Measurements from ENCODE around the gene ARVCF.
"Not testable (repeated sequence)": the region's sequence is repeated elsewhere in the genome, so short reads cannot be mapped to it uniquely, and the experiment has no call there.

ARVCF gene

GRCh38 chr22:19931514-19931913, 85.1 kb downstream of the ARVCF start:
- DNase-seq: no peak

DNA sequence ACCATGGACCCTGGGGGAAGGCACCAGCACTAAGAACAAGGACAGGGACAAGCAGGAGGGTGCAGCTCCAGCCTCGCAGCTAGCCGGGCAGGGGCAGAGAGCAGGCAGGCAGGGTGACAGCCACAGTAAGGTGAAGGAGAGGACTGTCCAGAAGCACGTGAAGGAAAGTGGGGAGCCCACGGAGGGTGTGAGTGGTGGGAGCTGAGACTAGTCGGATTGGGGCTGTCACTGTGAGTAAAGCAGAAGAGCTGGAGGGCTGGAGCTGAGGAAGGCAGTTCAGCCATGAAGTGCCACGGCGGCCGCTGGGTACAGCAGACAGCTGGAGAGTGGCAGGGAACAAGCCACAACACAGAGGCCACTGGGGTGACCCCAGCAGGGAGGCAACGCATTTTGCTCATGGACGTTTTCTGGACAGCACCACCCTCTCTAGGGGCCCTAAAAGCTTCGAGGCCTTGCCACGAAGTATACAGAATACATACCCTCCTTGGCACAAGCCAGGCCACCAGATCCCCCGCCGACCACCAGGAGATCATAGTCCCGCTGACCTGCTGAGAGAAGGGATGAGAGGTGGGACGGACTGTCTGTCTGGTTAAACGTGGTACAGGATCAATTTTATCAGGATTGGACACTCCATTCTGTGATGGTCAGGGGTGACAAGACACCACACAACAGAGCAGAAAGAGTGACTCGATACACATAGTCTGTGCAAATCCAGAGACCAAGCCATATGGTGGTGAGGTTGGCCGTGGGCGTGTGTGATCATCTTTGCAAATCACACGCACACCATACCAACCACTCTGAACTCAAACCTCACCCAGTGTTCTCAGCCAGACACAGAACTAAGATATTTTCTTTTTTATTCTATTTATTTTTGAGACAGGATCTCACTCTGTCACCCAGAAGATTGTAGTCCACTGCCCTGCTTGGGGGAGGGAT, 85.8 kb downstream of the ARVCF start:
- DNase-seq: no peak

- no peak for DNase-seq
These were observed 86.8 kb downstream of the ARVCF start for GRCh38 chr22:19929586-19930550.

DNA sequence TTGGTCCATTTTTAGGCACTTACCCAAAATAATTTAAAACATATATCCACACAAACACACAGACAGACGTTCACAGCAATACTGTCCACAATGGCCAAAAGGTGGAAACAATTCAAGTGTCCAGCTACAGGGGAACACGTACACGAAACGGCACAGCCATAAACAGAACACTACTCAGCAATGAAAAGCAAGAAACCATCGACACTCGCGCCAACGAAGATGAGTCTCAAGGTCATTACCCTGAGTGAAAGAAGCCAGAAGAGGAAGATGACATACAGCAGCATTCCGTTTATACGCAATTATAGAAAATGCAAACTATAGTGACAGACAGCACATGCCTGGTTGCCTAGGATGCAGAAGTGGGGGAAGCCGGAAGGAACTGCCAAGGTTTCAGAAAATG, 88.4 kb downstream of the ARVCF start:
- DNase-seq: no peak

- DNase-seq: no peak
These were observed 88.9 kb downstream of the ARVCF start for GRCh38 chr22:19927696-19928095.

DNA sequence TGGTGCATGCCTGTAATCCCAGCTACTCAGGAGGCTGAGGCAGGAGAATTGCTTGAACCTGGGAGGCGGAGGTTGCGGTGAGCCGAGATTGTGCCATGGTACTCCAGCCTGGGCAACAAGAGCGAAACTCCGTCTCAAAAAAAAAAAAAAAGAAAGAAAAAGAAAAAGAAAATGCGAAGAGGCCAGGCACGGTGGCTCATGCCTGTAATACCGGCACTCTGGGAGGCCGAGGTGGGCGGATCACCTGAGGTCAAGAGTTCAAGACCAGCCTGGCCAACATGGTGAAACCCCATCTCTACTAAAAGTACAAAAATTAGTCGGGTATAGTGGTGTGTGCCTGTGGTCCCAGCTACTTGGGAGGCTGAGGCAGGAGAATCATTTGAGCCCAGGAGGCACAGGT, 90.6 kb downstream of the ARVCF start:
- not testable (repeated sequence) for DNase-seq

DNA sequence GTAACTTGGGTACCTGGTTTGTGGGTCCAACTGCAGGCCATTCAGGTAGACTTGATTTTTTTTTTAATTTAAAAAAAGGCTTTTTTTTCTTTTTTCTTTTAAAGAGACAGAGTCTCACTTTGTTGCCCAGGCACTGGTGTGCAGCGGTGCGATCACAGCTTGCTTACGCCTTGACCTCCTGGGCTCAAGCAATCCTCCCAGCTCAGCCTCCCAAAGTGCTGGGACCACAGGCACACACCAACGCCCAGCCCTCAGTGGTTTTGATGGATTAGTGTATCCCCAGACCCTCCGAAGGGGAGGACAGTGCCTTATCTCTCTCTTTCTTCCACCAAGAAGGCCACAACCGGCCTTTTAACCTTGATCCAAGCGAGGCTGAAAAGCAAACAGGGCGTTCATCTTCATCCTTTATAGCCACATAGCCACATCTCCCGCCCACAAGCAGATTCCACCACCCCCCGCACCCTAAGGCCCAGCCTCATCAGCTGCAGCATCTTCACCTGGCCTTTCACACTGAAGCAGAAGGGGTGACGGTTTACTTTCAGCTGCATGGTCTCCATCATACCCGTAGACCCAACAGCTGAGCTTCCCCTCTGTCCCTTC, 92.6 kb downstream of the ARVCF start:
- DNase-seq: no peak

DNA sequence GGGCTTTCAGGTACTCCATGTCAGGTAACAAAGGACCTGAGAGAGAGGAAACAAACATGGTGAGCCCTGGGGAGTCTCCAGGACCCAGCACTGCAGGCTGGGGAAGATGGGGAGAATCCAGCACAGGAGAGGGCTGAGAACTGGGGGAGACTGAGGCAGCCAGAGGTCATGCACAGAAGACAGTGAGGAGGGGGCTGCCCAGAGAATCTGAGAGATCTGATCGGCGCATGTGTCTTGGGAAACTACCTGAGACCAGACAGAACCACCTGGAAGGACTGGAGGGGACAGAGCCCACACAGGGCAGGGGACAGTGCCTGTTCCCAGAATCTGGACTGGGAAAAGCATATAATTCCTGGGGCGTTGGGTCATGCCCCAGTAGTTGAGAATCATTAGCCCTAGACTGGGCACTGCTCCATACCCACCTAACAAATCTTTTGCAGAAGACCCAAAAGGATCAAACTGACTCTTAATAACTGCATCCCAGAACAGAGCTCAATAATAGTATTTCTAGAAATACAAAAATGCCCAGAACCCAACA, 95.0 kb downstream of the ARVCF start:
- DNase-seq: no peak

All from retina (tissue), 1 donor.